SH-SY5Y (cell line): Measurements from ENCODE around the gene RAD51B.

ENCODE experiments used
- GATA2 ChIP-seq: IDR thresholded peaks from 2 replicates; pipeline ENCODE4 v1.6.1; 2011; ENCODE audit warnings: mild to moderate bottlenecking, low read depth, low read length
- GATA3 ChIP-seq: IDR thresholded peaks from 2 replicates; pipeline ENCODE4 v1.6.1; 2011; ENCODE audit warnings: low read depth, mild to moderate bottlenecking, low read length, moderate library complexity

The RAD51B gene

GRCh38 chr14:68060198-68060597 is 240.6 kb downstream of the RAD51B start:
- no peak for TF ChIP-seq GATA3
- no peak for TF ChIP-seq GATA2

- TF ChIP-seq GATA2 = no peak
- TF ChIP-seq GATA3 = no peak
Measured at GRCh38 chr14:68062651-68063050, 243.1 kb downstream of the RAD51B start.

- TF ChIP-seq GATA2 (no peak), GATA3 (no peak)
Measured at GRCh38 chr14:68065322-68065721, 245.7 kb downstream of the RAD51B start.

GRCh38 chr14:68074765-68075381 is 255.3 kb downstream of the RAD51B start:
- TF ChIP-seq GATA2 (no peak), GATA3 (no peak)

GRCh38 chr14:68075382-68076029 is 255.9 kb downstream of the RAD51B start:
- TF ChIP-seq GATA2 (no peak), GATA3 (no peak)

GRCh38 chr14:68076451-68076850 is 256.9 kb downstream of the RAD51B start:
- TF ChIP-seq GATA2 (no peak), GATA3 (no peak)

GRCh38 chr14:68079941-68080697 is 260.5 kb downstream of the RAD51B start:
- no peak for TF ChIP-seq GATA2
- no peak for TF ChIP-seq GATA3

- TF ChIP-seq GATA3 (no peak), GATA2 (no peak)
Measured at GRCh38 chr14:68081489-68081888, 261.9 kb downstream of the RAD51B start.

- TF ChIP-seq GATA3 = no peak
- TF ChIP-seq GATA2 = no peak
Measured at GRCh38 chr14:68082698-68083291, 263.2 kb downstream of the RAD51B start.

GRCh38 chr14:68084256-68084655 is 264.7 kb downstream of the RAD51B start:
- TF ChIP-seq GATA2 (no peak), GATA3 (no peak)

- TF ChIP-seq GATA2 (no peak), GATA3 (no peak)
Measured at GRCh38 chr14:68085742-68086141, 266.2 kb downstream of the RAD51B start.

GRCh38 chr14:68088451-68088854 is 268.9 kb downstream of the RAD51B start:
- TF ChIP-seq GATA2 = no peak

- TF ChIP-seq GATA3 (no peak), GATA2 (no peak)
Measured at GRCh38 chr14:68089146-68089731, 269.7 kb downstream of the RAD51B start.

- TF ChIP-seq GATA3 (no peak), GATA2 (no peak)
Measured at GRCh38 chr14:68094158-68094557, 274.6 kb downstream of the RAD51B start.
